Stimulated activated CD8-positive, alpha-beta memory T cell treated with anti-CD3 and anti-CD28 coated beads, Interleukin-7, amount 100 ng/mL, for 4 hours (primary cell): Measurements from ENCODE around the gene YIPF6.
"Not testable (repeated sequence)": the region's sequence is repeated elsewhere in the genome, so short reads cannot be mapped to it uniquely, and the experiment has no call there.

Experiments
- DNase-seq, 2 donors: peaks; one replicate each; pipeline ENCODE4 v3.0.0-alpha.2; 2020; ENCODE audit warnings: low read depth in 2 of 2

YIPF6 gene

GRCh38 chrX:68498508-68499379 lies at the start of gene YIPF6:
YIPF6 (plus strand) TSS chrX:68499051; CDS start chrX:68499067, 16 bp downstream.
- peak; percentile 41 to 48 for DNase-seq

- DNase-seq = no peak
Measured at GRCh38 chrX:68451720-68452119, 47.1 kb upstream of the YIPF6 start.

GRCh38 chrX:68454476-68455150 lies 44.2 kb upstream of the YIPF6 start:
- DNase-seq = no peak

- DNase-seq = no peak
Measured at GRCh38 chrX:68455151-68455510, 43.7 kb upstream of the YIPF6 start.

GRCh38 chrX:68461093-68461492 lies 37.8 kb upstream of the YIPF6 start:
- no peak for DNase-seq

- DNase-seq = no peak
Measured at GRCh38 chrX:68461576-68461975, 37.3 kb upstream of the YIPF6 start.

- DNase-seq = no peak
Measured at GRCh38 chrX:68462197-68462596, 36.7 kb upstream of the YIPF6 start.

- no peak for DNase-seq
Measured at GRCh38 chrX:68462653-68463052, 36.2 kb upstream of the YIPF6 start.

- no peak for DNase-seq
Measured at GRCh38 chrX:68463880-68464279, 35.0 kb upstream of the YIPF6 start.

- no peak for DNase-seq
Measured at GRCh38 chrX:68464796-68465195, 34.1 kb upstream of the YIPF6 start.

GRCh38 chrX:68480969-68481368 lies 17.9 kb upstream of the YIPF6 start:
- DNase-seq = no peak

GRCh38 chrX:68486198-68486597 lies 12.7 kb upstream of the YIPF6 start:
- DNase-seq = not testable (repeated sequence)

- DNase-seq = no peak
Measured at GRCh38 chrX:68487254-68487653, 11.6 kb upstream of the YIPF6 start.

GRCh38 chrX:68487924-68488323 lies 10.9 kb upstream of the YIPF6 start:
- DNase-seq = no peak

- no peak for DNase-seq
Measured at GRCh38 chrX:68488657-68489056, 10.2 kb upstream of the YIPF6 start.

- no peak for DNase-seq
Measured at GRCh38 chrX:68490644-68491043, 8.2 kb upstream of the YIPF6 start.

- no peak for DNase-seq
Measured at GRCh38 chrX:68492583-68492982, 6.3 kb upstream of the YIPF6 start.

- DNase-seq = not testable (repeated sequence)
Measured at GRCh38 chrX:68493776-68494175, 5.1 kb upstream of the YIPF6 start.

GRCh38 chrX:68498044-68498507 lies 775 bp upstream of the YIPF6 start:
- no peak for DNase-seq

- no peak for DNase-seq
Measured at GRCh38 chrX:68499543-68500504, 973 bp downstream of the YIPF6 start.

GRCh38 chrX:68503836-68504636 lies 5.2 kb downstream of the YIPF6 start:
- DNase-seq = peak; percentile 31 to 38
